ENCODE data around the gene GJD3. TPM values are rescaled to one million over a fixed set of nuclear protein-coding genes. Genes with fewer than 3 reads are reported as not detected.
A peak's percentile ranks its signal among the peaks of the same experiment; 100 is the strongest.

The GJD3 gene
- total and polyA plus RNA-seq, 2 donors (not counting 3 experiments of a cell fraction or from before 2014, with no cell fraction given) = 0.10 to 0.40 TPM

- FAIRE-seq = no peak
- dilution Hi-C loops (cut with MboI; ENCODE audit: extremely low pct_ligation_motif_present, low sequenced_read_pairs) = no loop called here
- Histone ChIP-seq H2AFZ (ENCODE audit: low read depth, low read length) (no peak overlapping the region), H3K36me3 (ENCODE audit: control insufficient read depth in 2 of 2, extremely low read depth in 1 of 2, insufficient read depth in 2 of 2, low read length in 2 of 2) (no peaks in the 10 kb centered on the region), H3K27me3 (ENCODE audit: control insufficient read depth in 2 of 2, insufficient read depth in 2 of 2, low read length in 2 of 2) (no peaks in the 10 kb centered on the region), H3K27ac (ENCODE audit: insufficient read depth, low read depth, low read length) (peak overlapping the region; percentile 82), H3K9me1 (replicated peaks; ENCODE audit: control insufficient read depth, extremely low read depth, insufficient read depth, low read length) (no peaks in the 10 kb centered on the region), H3K9ac (replicated peaks; ENCODE audit: extremely low read depth, insufficient read depth, low read length) (peak overlapping the region; percentile 73), H3K9me3 (replicated peaks; ENCODE audit: control insufficient read depth, insufficient read depth, low read length) (no peaks in the 10 kb centered on the region), H3K4me3 (replicated peaks in 1 of 3; ENCODE audit: insufficient read depth in 1 of 3, low read depth in 1 of 3, low read length in 3 of 3) (no peak overlapping the region), H3K79me2 (ENCODE audit: control insufficient read depth, insufficient read depth, low read length) (peaks cover 36% of the 10 kb centered on the region), H3K4me1 (ENCODE audit: control insufficient read depth, extremely low read depth, insufficient read depth, low read length) (peaks cover 72% of the 10 kb centered on the region), H4K20me1 (replicated peaks; ENCODE audit: control insufficient read depth, extremely low read depth, insufficient read depth, low read length) (no peaks in the 10 kb centered on the region), H3K4me2 (ENCODE audit: insufficient read depth, low read length) (peak overlapping the region; percentile 88)
- peak; percentile 7 for TF ChIP-seq MAX (IDR thresholded peaks at IDR 0.05; ENCODE audit: insufficient read depth, insufficient read length)
- peak; percentile 4 for TF ChIP-seq MYC (IDR thresholded peaks at IDR 0.05; ENCODE audit: low read depth, low read length)
- no peak for TF ChIP-seq JUN (IDR thresholded peaks at IDR 0.05; ENCODE audit: borderline replicate concordance, insufficient read depth, insufficient read length, low read depth)
- TF ChIP-seq FOS (IDR thresholded peaks at IDR 0.05; ENCODE audit: borderline replicate concordance, insufficient read depth, low read length) = no peak
- TF ChIP-seq POLR2AphosphoS5 (IDR thresholded peaks at IDR 0.05; ENCODE audit: insufficient read depth, low read depth, low read length) = peak; percentile 70
- ChIA-PET CTCF (interaction anchor here (0.6 to 6.9 kb wide), 13 partner anchors 7 to 217 kb away, joined by 3 to 109 read pairs (median 5); partner anchors contain the start of gene RARA), POLR2A (interaction anchor here (0.6 to 1.5 kb wide), 5 partner anchors 9 to 1372 kb away, joined by 3 to 6 read pairs (median 4); no protein-coding TSS in a partner anchor)
- DNase-seq (ENCODE audit: low read depth, low spot score) = peak; percentile 54
- intact Hi-C loops (cut with micrococcal nuclease) = no loop called here
- BruUV-seq (replicated peaks) = TSS peak; percentile 12
These were observed 47.8 kb downstream of the GJD3 start for GRCh38 chr17:40316571-40317344.

Data from endothelial cell of umbilical vein (primary cell).